Mesothelial cell of epicardium (in vitro differentiated cells): Measurements from ENCODE around the gene SAG. TPM values are rescaled to one million over a fixed set of nuclear protein-coding genes. Genes with fewer than 3 reads are reported as not detected.

Experiments used
- DNase-seq, 2 experiments: peaks; one replicate each; pipeline ENCODE4 v3.0.0; 2021; ENCODE audit warnings: low spot score in 2 of 2; ENCODE audit not compliant: unreplicated experiment in 2 of 2
- H3K27ac Mint-ChIP-seq: 2 replicates; pipeline ENCODE4 v1.8.0; 2021; ENCODE audit warnings: mixed read lengths
- H3K27me3 Mint-ChIP-seq: 2 replicates; pipeline ENCODE4 v1.8.0; 2021; ENCODE audit warnings: low read depth, mixed read lengths
- H3K36me3 Mint-ChIP-seq: 2 replicates; pipeline ENCODE4 v1.8.0; 2021; ENCODE audit warnings: mixed read lengths
- H3K4me1 Mint-ChIP-seq: 2 replicates; pipeline ENCODE4 v1.8.0; 2021; ENCODE audit warnings: mixed read lengths
- H3K4me3 Mint-ChIP-seq: 2 replicates; pipeline ENCODE4 v1.8.0; 2021; ENCODE audit warnings: mild to moderate bottlenecking, moderate library complexity, mixed read lengths
- H3K9me3 Mint-ChIP-seq: 2 replicates; pipeline ENCODE4 v1.8.0; 2021; ENCODE audit warnings: mixed read lengths
- CTCF ChIP-seq: fragments of 200-600 bp; sonication (generic); IDR thresholded peaks from one replicate; pipeline ENCODE4 v1.5.0; 2021; ENCODE audit warnings: antibody characterized with exemption; ENCODE audit not compliant: unreplicated experiment
- total RNA-seq: library from RNA; stranded (reverse); gene quantifications from 3 replicates; pipeline ENCODE4 v1.2.1, GENCODE V29; 2021

SAG gene
- total RNA-seq = not detected in 3 replicates

DNA sequence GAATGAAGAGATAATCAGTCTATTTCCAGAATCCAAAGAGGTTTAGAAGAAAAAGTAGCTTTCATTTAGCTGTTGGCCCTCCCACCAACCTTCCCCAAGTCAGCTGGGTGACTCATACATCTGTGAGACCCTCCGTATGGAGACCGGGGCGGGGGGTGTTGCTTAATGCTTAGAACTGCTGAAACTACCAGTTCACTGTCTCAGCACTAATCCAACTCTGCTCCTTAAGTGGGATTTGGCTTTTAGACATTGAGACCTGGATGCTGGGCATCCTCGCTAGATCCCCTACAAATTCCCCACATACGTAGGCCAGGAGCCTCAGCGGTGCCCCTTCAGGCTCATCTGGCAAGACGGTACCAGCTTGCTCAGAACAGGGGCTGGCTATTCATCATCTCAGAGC is at the start of gene SAG:
TSS of gene SAG (plus strand) at position 252 of the 400 bp plus-strand sequence. CDS start 1,374 bp downstream, outside the sequence.
- no peak for DNase-seq
- no peak for TF ChIP-seq CTCF
- H3K9me3 Mint-ChIP-seq = no peaks in the 10 kb centered on the region
- H3K4me3 Mint-ChIP-seq = no peak within 1 kb of the TSS
- H3K27ac Mint-ChIP-seq = no peak within 1 kb of the TSS
- no peaks in the 10 kb centered on the region for H3K36me3 Mint-ChIP-seq
- H3K4me1 Mint-ChIP-seq = no peaks in the 10 kb centered on the region
- no peaks in the 10 kb centered on the region for H3K27me3 Mint-ChIP-seq

- H3K9me3 Mint-ChIP-seq = no peaks in the 10 kb centered on the region
- no peak overlapping the region for H3K4me3 Mint-ChIP-seq
- no peak overlapping the region for H3K27ac Mint-ChIP-seq
- peaks cover 20% of the 10 kb centered on the region for H3K36me3 Mint-ChIP-seq
- no peak for TF ChIP-seq CTCF
- no peak for DNase-seq
- H3K27me3 Mint-ChIP-seq = no peaks in the 10 kb centered on the region
- H3K4me1 Mint-ChIP-seq = peaks cover 8% of the 10 kb centered on the region
Measured at GRCh38 chr2:233258211-233258610, 49.4 kb upstream of the SAG start.

DNA sequence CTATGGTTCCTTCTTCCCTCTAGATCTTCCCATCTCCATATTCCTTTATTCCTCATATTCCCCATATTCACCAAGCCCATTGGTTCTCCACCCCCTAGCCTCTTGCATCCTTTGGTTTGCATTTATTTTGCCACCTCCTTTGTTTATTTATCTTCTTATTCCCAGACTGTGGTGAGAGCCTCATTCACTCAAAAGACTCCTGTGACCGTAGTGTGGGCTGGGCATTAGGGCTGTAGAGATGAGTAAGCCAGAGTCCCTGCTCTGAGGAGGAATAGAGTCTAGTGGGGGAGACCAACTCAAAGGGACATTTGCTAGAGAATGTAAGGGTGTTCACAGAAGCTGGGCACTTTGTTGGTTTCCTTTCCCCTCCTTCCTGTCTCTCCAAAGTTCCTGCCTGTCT is 47.9 kb upstream of the SAG start:
- Mint-ChIP-seq H3K4me1 (no peaks in the 10 kb centered on the region), H3K4me3 (no peak overlapping the region), H3K36me3 (peaks cover 24% of the 10 kb centered on the region), H3K27me3 (no peaks in the 10 kb centered on the region), H3K9me3 (no peaks in the 10 kb centered on the region), H3K27ac (no peak overlapping the region)
- no peak for TF ChIP-seq CTCF
- no peak for DNase-seq

GRCh38 chr2:233260661-233261060 is 47.0 kb upstream of the SAG start:
- DNase-seq = no peak
- H3K27me3 Mint-ChIP-seq = no peaks in the 10 kb centered on the region
- H3K4me1 Mint-ChIP-seq = no peaks in the 10 kb centered on the region
- H3K27ac Mint-ChIP-seq = no peak overlapping the region
- H3K36me3 Mint-ChIP-seq = peaks cover 27% of the 10 kb centered on the region
- no peak for TF ChIP-seq CTCF
- H3K4me3 Mint-ChIP-seq = no peak overlapping the region
- H3K9me3 Mint-ChIP-seq = no peaks in the 10 kb centered on the region

DNA sequence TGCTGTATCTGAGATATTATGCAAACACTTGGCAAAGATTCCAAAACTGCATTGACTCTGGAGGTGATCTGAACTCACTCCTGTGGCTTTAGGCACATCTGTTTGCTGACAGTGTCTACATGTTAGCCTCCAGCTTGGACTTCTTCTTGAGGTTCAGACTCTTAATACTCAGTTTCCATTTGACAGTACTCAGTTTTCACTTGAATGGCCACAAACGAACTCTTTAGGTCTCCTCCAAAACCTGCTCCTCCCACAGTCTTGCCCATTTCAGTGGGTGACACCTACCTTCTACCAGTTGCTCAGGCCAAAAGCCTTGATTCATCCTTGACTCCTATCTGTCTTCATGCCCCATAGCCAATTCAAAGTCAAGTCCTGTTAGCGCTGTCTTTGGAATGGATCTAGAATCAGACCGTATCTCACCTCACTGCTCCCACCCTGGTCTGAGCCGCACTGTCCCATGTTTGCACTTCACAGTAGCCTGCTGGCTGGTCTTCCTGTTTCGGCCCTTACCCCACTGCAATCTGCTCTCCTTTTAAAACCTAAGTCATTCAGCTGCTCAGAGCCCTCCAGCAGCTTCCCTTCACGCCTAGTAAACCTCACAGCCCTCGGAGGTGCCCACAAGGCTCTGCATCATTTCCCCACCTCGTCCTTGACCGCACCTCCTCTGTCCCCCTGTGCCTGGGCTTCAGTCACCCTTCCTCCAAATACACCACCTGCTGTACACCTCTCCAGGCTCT is 45.6 kb upstream of the SAG start:
- DNase-seq = no peak
- H3K36me3 Mint-ChIP-seq = peaks cover 34% of the 10 kb centered on the region
- H3K27ac Mint-ChIP-seq = no peak overlapping the region
- no peak for TF ChIP-seq CTCF
- H3K4me1 Mint-ChIP-seq = no peaks in the 10 kb centered on the region
- H3K27me3 Mint-ChIP-seq = no peaks in the 10 kb centered on the region
- H3K9me3 Mint-ChIP-seq = no peaks in the 10 kb centered on the region
- no peak overlapping the region for H3K4me3 Mint-ChIP-seq
